Measurements from ENCODE around the gene SF3A2.

- TF ChIP-seq POLR2AphosphoS5 (IDR thresholded peaks at IDR 0.05), result no peak
- TF ChIP-seq, protein P1, sequence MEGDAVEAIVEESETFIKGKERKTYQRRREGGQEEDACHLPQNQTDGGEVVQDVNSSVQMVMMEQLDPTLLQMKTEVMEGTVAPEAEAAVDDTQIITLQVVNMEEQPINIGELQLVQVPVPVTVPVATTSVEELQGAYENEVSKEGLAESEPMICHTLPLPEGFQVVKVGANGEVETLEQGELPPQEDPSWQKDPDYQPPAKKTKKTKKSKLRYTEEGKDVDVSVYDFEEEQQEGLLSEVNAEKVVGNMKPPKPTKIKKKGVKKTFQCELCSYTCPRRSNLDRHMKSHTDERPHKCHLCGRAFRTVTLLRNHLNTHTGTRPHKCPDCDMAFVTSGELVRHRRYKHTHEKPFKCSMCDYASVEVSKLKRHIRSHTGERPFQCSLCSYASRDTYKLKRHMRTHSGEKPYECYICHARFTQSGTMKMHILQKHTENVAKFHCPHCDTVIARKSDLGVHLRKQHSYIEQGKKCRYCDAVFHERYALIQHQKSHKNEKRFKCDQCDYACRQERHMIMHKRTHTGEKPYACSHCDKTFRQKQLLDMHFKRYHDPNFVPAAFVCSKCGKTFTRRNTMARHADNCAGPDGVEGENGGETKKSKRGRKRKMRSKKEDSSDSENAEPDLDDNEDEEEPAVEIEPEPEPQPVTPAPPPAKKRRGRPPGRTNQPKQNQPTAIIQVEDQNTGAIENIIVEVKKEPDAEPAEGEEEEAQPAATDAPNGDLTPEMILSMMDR (IDR thresholded peaks at IDR 0.05), result no peak
- no peak for TF ChIP-seq POLR2A (IDR thresholded peaks at IDR 0.05)
- TF ChIP-seq EP300 (IDR thresholded peaks at IDR 0.05), result no peak
Observed at GRCh38 chr19:2195914-2196313, 40.7 kb upstream of the SF3A2 start.

Measured in sigmoid colon (tissue), 4 donors.